Measurements from ENCODE around the gene SEPTIN10.

Gene SEPTIN10

GRCh38 chr2:109512076-109512475, 101.7 kb downstream of the SEPTIN10 start:
- Histone ChIP-seq H3K4me3 (ENCODE audit: low read depth in 1 of 2, low read length in 2 of 2) (no peak overlapping the region), H3K27me3 (ENCODE audit: low read depth, low read length) (no peaks in the 10 kb centered on the region), H3K4me1 (ENCODE audit: control insufficient read depth in 1 of 2, insufficient read depth in 2 of 2, low read length in 2 of 2) (peaks cover 7 to 27% of the 10 kb centered on the region in 2 donors), H3K27ac (ENCODE audit: low read length) (no peak overlapping the region), H3K9me3 (ENCODE audit: control insufficient read depth in 1 of 2, low read length in 2 of 2) (no peaks in the 10 kb centered on the region), H3K36me3 (ENCODE audit: control insufficient read depth in 1 of 2, insufficient read depth in 2 of 2, low read length in 2 of 2) (no peaks in the 10 kb centered on the region)

GRCh38 chr2:109511168-109511567, 102.6 kb downstream of the SEPTIN10 start:
- Histone ChIP-seq H3K4me3 (ENCODE audit: low read depth in 1 of 2, low read length in 2 of 2) (no peak overlapping the region), H3K9me3 (ENCODE audit: control insufficient read depth in 1 of 2, low read length in 2 of 2) (peaks cover 0 to under 1% of the 10 kb centered on the region in 2 donors), H3K4me1 (ENCODE audit: control insufficient read depth in 1 of 2, insufficient read depth in 2 of 2, low read length in 2 of 2) (peaks cover 7 to 24% of the 10 kb centered on the region in 2 donors), H3K27ac (ENCODE audit: low read length) (no peak overlapping the region), H3K36me3 (ENCODE audit: control insufficient read depth in 1 of 2, insufficient read depth in 2 of 2, low read length in 2 of 2) (no peaks in the 10 kb centered on the region), H3K27me3 (ENCODE audit: low read depth, low read length) (no peaks in the 10 kb centered on the region)

GRCh38 chr2:109510136-109511028, 103.4 kb downstream of the SEPTIN10 start:
- Histone ChIP-seq H3K36me3 (ENCODE audit: control insufficient read depth in 1 of 2, insufficient read depth in 2 of 2, low read length in 2 of 2) (peaks cover 0 to 4% of the 10 kb centered on the region in 2 donors), H3K4me1 (ENCODE audit: control insufficient read depth in 1 of 2, insufficient read depth in 2 of 2, low read length in 2 of 2) (peaks cover 7 to 24% of the 10 kb centered on the region in 2 donors), H3K4me3 (ENCODE audit: low read depth in 1 of 2, low read length in 2 of 2) (no peak overlapping the region), H3K9me3 (ENCODE audit: control insufficient read depth in 1 of 2, low read length in 2 of 2) (peaks cover 0 to 9% of the 10 kb centered on the region in 2 donors), H3K27me3 (ENCODE audit: low read depth, low read length) (no peaks in the 10 kb centered on the region), H3K27ac (ENCODE audit: low read length) (no peak overlapping the region)

GRCh38 chr2:109508556-109508955, 105.2 kb downstream of the SEPTIN10 start:
- Histone ChIP-seq H3K27ac (ENCODE audit: low read length) (no peak overlapping the region), H3K9me3 (ENCODE audit: control insufficient read depth in 1 of 2, low read length in 2 of 2) (peaks cover 0 to 9% of the 10 kb centered on the region in 2 donors), H3K27me3 (ENCODE audit: low read depth, low read length) (no peaks in the 10 kb centered on the region), H3K36me3 (ENCODE audit: control insufficient read depth in 1 of 2, insufficient read depth in 2 of 2, low read length in 2 of 2) (peaks cover 0 to 4% of the 10 kb centered on the region in 2 donors), H3K4me3 (ENCODE audit: low read depth in 1 of 2, low read length in 2 of 2) (no peak overlapping the region), H3K4me1 (ENCODE audit: control insufficient read depth in 1 of 2, insufficient read depth in 2 of 2, low read length in 2 of 2) (peaks cover 3 to 6% of the 10 kb centered on the region in 2 donors)

GRCh38 chr2:109507828-109508227, 105.9 kb downstream of the SEPTIN10 start:
- Histone ChIP-seq H3K36me3 (ENCODE audit: control insufficient read depth in 1 of 2, insufficient read depth in 2 of 2, low read length in 2 of 2) (peaks cover 0 to 4% of the 10 kb centered on the region in 2 donors), H3K4me3 (ENCODE audit: low read depth in 1 of 2, low read length in 2 of 2) (no peak overlapping the region), H3K27ac (ENCODE audit: low read length) (no peak overlapping the region), H3K9me3 (ENCODE audit: control insufficient read depth in 1 of 2, low read length in 2 of 2) (peaks cover 0 to 9% of the 10 kb centered on the region in 2 donors), H3K27me3 (ENCODE audit: low read depth, low read length) (no peaks in the 10 kb centered on the region), H3K4me1 (ENCODE audit: control insufficient read depth in 1 of 2, insufficient read depth in 2 of 2, low read length in 2 of 2) (no peaks in the 10 kb centered on the region)

- Histone ChIP-seq H3K36me3 (ENCODE audit: control insufficient read depth in 1 of 2, insufficient read depth in 2 of 2, low read length in 2 of 2) (peaks cover 0 to 4% of the 10 kb centered on the region in 2 donors), H3K9me3 (ENCODE audit: control insufficient read depth in 1 of 2, low read length in 2 of 2) (peaks cover 0 to 9% of the 10 kb centered on the region in 2 donors), H3K4me3 (ENCODE audit: low read depth in 1 of 2, low read length in 2 of 2) (no peak overlapping the region), H3K27me3 (ENCODE audit: low read depth, low read length) (no peaks in the 10 kb centered on the region), H3K27ac (ENCODE audit: low read length) (no peak overlapping the region), H3K4me1 (ENCODE audit: control insufficient read depth in 1 of 2, insufficient read depth in 2 of 2, low read length in 2 of 2) (no peaks in the 10 kb centered on the region)
Measured at GRCh38 chr2:109507217-109507616, 106.5 kb downstream of the SEPTIN10 start.

- peaks cover 0 to 8% of the 10 kb centered on the region in 2 donors for H3K36me3 ChIP-seq (ENCODE audit: control insufficient read depth in 1 of 2, insufficient read depth in 2 of 2, low read length in 2 of 2)
- H3K4me1 ChIP-seq (ENCODE audit: control insufficient read depth in 1 of 2, insufficient read depth in 2 of 2, low read length in 2 of 2): peaks cover 0 to 1% of the 10 kb centered on the region in 2 donors
- H3K27me3 ChIP-seq (ENCODE audit: low read depth, low read length): no peaks in the 10 kb centered on the region
- no peak overlapping the region for H3K4me3 ChIP-seq (ENCODE audit: low read depth in 1 of 2, low read length in 2 of 2)
- H3K9me3 ChIP-seq (ENCODE audit: control insufficient read depth in 1 of 2, low read length in 2 of 2): peaks cover 0 to 9% of the 10 kb centered on the region in 2 donors
- H3K27ac ChIP-seq (ENCODE audit: low read length): no peak overlapping the region
Measured at GRCh38 chr2:109503191-109503590, 110.6 kb downstream of the SEPTIN10 start.

- Histone ChIP-seq H3K27ac (ENCODE audit: low read length) (no peak overlapping the region), H3K27me3 (ENCODE audit: low read depth, low read length) (no peaks in the 10 kb centered on the region), H3K4me1 (ENCODE audit: control insufficient read depth in 1 of 2, insufficient read depth in 2 of 2, low read length in 2 of 2) (peaks cover 0 to 12% of the 10 kb centered on the region in 2 donors), H3K36me3 (ENCODE audit: control insufficient read depth in 1 of 2, insufficient read depth in 2 of 2, low read length in 2 of 2) (peaks cover 0 to 8% of the 10 kb centered on the region in 2 donors), H3K4me3 (ENCODE audit: low read depth in 1 of 2, low read length in 2 of 2) (no peak overlapping the region), H3K9me3 (ENCODE audit: control insufficient read depth in 1 of 2, low read length in 2 of 2) (peaks cover 0 to 9% of the 10 kb centered on the region in 2 donors)
Measured at GRCh38 chr2:109501461-109501860, 112.3 kb downstream of the SEPTIN10 start.

GRCh38 chr2:109500910-109501309, 112.9 kb downstream of the SEPTIN10 start:
- peaks cover 0 to 5% of the 10 kb centered on the region in 2 donors for H3K9me3 ChIP-seq (ENCODE audit: control insufficient read depth in 1 of 2, low read length in 2 of 2)
- H3K4me1 ChIP-seq (ENCODE audit: control insufficient read depth in 1 of 2, insufficient read depth in 2 of 2, low read length in 2 of 2): peaks cover 0 to 12% of the 10 kb centered on the region in 2 donors
- H3K27me3 ChIP-seq (ENCODE audit: low read depth, low read length): no peaks in the 10 kb centered on the region
- H3K4me3 ChIP-seq (ENCODE audit: low read depth in 1 of 2, low read length in 2 of 2): no peak overlapping the region
- peaks cover 0 to 8% of the 10 kb centered on the region in 2 donors for H3K36me3 ChIP-seq (ENCODE audit: control insufficient read depth in 1 of 2, insufficient read depth in 2 of 2, low read length in 2 of 2)
- H3K27ac ChIP-seq (ENCODE audit: low read length): no peak overlapping the region

GRCh38 chr2:109499566-109499965, 114.2 kb downstream of the SEPTIN10 start:
- Histone ChIP-seq H3K9me3 (ENCODE audit: control insufficient read depth in 1 of 2, low read length in 2 of 2) (no peaks in the 10 kb centered on the region), H3K36me3 (ENCODE audit: control insufficient read depth in 1 of 2, insufficient read depth in 2 of 2, low read length in 2 of 2) (peaks cover 0 to 4% of the 10 kb centered on the region in 2 donors), H3K27ac (ENCODE audit: low read length) (no peak overlapping the region)

GRCh38 chr2:109498906-109499305, 114.9 kb downstream of the SEPTIN10 start:
- Histone ChIP-seq H3K9me3 (ENCODE audit: control insufficient read depth in 1 of 2, low read length in 2 of 2) (no peaks in the 10 kb centered on the region), H3K4me3 (ENCODE audit: low read depth in 1 of 2, low read length in 2 of 2) (no peak overlapping the region), H3K36me3 (ENCODE audit: control insufficient read depth in 1 of 2, insufficient read depth in 2 of 2, low read length in 2 of 2) (peaks cover 0 to 4% of the 10 kb centered on the region in 2 donors), H3K4me1 (ENCODE audit: control insufficient read depth in 1 of 2, insufficient read depth in 2 of 2, low read length in 2 of 2) (peaks cover 0 to 12% of the 10 kb centered on the region in 2 donors), H3K27me3 (ENCODE audit: low read depth, low read length) (no peaks in the 10 kb centered on the region), H3K27ac (ENCODE audit: low read length) (no peak overlapping the region)

More at GRCh38 chr2:109499566-109499965, 114.2 kb downstream of the SEPTIN10 start:
- no peaks in the 10 kb centered on the region for H3K27me3 ChIP-seq (ENCODE audit: low read depth, low read length)
- H3K4me1 ChIP-seq (ENCODE audit: control insufficient read depth in 1 of 2, insufficient read depth in 2 of 2, low read length in 2 of 2): peaks cover 0 to 12% of the 10 kb centered on the region in 2 donors
- H3K4me3 ChIP-seq (ENCODE audit: low read depth in 1 of 2, low read length in 2 of 2): no peak overlapping the region

Measured in muscle layer of duodenum (tissue), 2 donors.